NCI-H345 treated with DMSO at 0.1 percent for 48 hours (cell line): ENCODE results near the gene NRBF2.
"Not testable (repeated sequence)": the region's sequence is repeated elsewhere in the genome, so short reads cannot be mapped to it uniquely, and the experiment has no call there.

Experiments
- DNase-seq: peaks from one replicate; lab custom pipeline; 2025; ENCODE audit not compliant: unreplicated experiment; lab: John Stamatoyannopoulos, UW

NRBF2 gene

DNA sequence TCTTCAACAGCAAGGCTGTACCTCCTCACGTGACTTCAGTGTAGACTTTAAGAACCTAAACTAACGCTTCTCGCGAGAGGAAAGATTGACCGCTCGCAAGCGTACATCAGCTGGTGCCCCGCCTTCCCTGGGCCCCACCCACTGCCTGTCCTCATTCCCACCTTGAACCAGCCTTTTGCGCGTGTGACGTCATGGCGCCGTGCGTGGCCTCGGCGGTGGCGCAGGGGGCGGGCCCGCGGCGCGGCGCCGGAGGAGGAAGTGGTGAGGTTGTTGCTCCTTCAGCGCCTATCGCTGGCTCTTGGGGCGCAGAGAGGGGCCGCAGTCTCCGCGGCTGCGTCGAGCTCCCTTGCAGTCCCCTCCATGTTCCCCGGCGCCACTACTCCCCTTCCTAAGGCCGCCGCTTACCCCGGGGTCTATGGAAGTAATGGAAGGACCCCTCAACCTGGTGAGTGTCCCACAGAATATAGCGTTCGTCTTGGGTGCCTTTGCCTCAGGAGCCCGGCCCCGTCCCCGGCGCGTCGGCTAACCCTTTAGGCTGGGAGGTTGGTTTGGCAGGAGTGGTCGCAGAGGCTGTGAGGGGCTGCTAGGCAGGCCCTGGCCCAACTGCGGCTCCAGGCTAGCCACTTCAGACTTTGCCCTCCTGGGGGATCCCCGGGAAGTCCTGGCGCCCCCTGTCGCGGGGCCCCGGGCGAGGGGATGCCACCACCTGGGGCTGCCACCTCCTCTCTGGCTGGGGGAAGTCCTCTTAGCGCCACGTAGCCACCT lies at the start of gene NRBF2:
TSS of gene NRBF2 (plus strand) at position 273 of the 765 bp plus-strand sequence. CDS start at position 416, 143 bp downstream.
- DNase-seq = peak; percentile 82

DNA sequence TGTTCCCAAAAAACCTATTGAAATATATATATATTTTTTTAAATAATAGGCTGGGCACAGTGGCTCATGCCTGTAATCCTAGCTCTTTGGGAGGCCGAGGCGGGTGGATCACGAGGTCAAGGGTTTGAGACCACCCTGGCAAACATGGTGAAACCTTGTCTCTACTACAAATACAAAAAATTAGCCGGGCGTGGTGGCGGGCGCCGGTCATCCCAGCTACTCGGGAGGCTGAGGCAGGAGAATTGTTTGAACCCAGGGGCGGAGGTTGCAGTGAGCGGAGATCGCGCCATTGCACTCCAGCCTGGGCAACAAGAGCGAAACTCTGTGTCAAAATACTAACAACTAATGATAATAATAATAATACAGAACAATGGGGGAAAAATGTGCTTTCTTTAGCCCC lies 49.7 kb upstream of the NRBF2 start:
- DNase-seq = not testable (repeated sequence)

DNA sequence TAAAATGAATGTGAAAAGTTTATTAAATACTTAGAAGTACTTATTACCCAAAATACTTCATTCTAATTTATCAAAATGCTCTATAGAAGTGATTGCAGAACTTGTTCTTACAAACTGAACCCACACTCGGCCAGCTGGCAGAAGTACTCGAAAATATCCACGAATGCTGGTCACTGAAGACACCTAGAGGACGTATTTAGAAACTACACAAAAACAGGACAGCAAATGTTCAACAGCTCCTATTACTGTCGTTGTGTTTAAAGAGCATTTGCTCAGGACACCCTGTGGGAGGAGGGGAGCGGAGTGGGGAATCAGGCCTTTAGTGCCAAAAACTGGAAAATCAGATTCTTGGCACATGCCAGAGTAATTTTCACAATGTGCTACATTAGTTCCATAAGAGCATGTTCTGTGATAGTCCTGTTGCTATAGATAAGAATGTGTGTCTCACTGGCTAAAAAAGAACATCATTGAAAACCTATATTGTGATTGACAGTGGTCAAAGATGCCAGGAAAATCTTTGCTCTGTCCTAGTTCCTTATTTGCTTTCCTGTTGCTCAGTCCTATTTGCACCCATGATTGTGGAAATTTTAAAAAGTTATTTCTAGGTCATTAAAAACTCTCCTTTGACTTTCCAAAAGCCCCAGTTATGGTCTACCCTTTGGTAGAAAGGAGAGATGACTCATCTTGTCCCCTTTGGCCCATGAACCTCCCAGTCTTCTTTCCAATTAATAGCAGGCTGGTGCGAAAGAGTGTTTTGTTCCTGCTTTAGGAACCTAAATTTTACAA lies 49.0 kb upstream of the NRBF2 start:
- peak; percentile 58 for DNase-seq

DNA sequence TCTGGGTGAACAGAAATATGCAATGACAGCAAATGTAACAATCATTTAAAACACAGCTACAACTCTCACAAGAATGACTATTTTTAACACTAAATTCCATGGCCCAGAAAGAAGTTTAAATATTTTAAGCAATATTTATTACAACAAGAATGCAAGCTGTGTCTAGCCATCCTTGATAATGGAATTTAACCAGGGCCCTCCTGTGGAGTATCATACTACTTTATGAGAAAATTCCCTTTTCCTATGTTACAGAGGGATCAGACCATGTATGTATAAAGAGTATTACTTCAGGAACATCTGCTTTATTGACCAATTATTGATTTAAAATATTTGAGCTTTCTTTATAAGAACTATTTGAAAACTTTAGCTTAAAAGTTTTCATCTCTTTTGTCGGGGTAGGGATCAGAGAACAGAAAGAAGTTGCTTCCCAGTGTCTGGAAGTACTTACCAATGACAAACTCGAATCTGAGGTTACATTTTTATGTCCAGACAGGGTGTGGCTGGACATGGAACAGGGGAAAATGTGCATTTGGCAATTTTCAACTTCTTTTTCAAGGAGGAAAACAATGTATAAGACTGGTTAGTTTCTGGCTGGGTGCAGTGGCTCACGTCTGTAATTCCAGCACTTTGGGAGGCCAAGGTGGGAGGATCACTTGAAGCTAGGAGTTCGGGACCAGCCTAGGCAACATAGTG lies 48.3 kb upstream of the NRBF2 start:
- no peak for DNase-seq

DNA sequence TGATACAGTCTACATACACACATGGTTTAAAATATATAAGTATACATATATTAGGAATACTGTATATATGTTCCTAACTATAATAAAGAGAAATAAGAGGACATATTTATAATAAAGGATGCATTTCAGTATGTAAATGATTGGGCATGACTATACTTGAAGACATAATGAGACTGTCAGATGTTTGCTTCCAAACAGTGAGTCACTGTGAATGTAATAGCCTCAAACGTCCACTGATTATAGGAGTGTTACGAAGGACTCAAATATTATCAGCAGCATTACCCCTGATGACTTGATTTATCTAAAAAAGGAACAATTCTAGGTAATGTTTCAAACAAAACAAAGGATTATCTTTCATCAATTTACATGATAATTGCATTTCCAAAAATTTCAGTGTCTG lies 39.9 kb upstream of the NRBF2 start:
- DNase-seq = no peak

DNA sequence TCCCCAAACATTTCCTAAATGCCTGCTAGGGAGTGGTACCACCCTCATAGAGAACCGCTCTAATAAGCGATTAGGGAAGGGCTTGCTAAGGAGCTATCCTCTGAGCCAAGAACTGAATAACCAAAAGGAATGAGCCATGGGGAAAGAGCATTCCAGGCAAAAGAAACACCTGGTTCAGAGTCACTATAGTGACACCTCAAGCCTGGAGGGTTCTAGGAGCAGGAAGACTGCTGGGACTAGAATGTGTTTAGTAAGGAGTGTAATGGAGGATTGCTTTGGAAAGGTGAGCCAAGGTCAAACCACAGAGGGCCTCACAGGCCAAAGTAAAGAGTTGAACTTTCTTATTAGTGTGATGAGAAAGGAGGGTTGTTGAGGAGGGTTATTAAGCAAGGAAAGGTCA lies 38.7 kb upstream of the NRBF2 start:
- no peak for DNase-seq

- no peak for DNase-seq
Observed at GRCh38 chr10:63094881-63095280, 38.2 kb upstream of the NRBF2 start.

- DNase-seq = no peak
Observed at GRCh38 chr10:63099734-63100133, 33.4 kb upstream of the NRBF2 start.

GRCh38 chr10:63101091-63101490 lies 32.0 kb upstream of the NRBF2 start:
- not testable (repeated sequence) for DNase-seq

- not testable (repeated sequence) for DNase-seq
Observed at GRCh38 chr10:63102279-63102883, 30.7 kb upstream of the NRBF2 start.

- DNase-seq = not testable (repeated sequence)
Observed at GRCh38 chr10:63103178-63103577, 29.9 kb upstream of the NRBF2 start.

DNA sequence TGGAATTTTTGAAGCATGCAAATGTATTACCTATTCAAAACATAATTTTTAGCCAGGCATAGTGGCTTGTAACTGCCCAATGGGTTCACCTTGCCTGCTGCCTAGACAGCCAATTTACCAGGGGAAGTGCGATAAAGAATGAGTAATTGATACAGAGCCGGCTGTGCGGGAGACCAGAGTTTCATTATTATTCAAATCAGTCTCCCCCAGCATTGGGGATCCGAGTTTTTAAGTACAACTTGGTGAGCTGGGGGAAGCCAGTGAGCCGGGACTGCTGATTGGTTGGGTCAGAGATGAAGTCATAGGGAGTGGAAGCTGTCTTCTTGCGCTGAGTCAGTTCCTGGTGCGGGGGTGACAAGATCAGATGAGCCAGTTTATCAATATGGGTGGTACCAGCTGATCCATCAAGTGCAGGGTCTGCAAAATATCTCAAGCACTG lies 29.1 kb upstream of the NRBF2 start:
- no peak for DNase-seq

DNA sequence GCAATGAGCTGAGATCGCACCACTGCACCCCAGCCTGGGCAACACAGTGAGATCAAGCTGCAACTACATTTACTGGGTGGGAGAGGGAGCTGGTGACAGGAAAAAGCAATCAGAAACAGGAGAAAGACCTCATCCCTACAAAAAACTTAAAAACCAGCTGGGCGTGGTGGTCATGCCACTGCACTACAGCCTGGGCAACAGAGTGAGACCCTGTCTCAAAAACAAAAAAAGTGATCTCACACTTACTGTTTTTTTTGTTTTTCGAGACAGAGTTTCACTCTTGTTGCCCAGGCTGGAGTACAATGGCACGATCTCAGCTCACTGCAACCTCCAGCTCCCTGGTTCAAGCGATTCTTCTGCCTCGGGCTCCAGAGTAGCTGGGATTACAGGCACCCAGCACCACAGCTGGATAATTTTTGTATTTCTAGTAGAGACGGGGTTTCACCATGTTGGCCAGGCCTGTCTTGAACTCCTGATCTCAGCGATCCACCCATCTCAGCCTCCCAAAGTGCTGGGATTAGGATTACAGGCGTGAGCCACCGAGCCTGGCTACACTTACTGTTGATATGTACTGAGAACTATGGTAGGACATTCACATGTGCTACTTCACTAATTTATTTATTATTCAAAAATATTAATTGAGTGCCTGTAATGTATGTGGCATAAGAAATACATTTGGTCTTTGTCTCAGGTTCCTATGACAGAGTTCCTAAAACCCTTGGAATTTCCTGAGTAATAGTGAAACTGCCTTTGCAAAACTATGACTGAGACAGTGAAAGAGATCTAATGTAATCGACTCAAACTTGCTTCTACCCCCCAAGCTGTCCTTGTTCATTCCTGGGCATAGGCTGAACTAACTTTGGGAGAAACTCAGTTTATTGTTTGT lies 27.7 kb upstream of the NRBF2 start:
- DNase-seq = no peak

DNA sequence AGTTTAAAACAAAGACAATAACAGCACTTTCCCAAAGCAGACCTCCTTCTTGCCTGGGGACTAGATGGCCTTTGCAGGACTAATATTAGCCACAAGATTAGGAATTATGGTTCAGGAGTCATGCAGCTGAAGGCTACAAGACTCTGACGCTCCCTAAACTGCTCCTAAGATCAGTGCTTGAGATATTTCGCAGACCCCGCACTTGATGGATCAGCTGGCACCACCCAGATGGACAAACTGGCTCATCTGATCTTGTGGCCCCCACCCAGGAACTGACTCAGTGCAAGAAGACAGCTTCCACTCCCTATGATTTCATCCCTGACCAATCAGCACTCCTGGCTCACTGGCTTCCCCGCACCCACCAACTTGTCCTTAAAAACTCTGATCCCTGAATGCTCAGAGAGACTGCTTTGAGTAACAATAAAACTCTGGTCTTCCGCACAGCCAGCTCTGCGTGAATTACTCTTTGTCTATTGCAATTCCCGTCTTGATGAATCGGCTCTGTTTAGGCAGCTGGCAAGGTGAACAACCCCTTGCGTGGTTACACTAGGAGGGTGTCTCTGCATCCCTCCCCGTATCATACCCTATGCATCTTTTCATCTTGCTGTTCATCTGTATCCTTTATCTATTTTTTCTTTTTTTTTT lies 26.9 kb upstream of the NRBF2 start:
- no peak for DNase-seq

GRCh38 chr10:63107943-63108437 lies 25.1 kb upstream of the NRBF2 start:
- DNase-seq = no peak

GRCh38 chr10:63110940-63111339 lies 22.2 kb upstream of the NRBF2 start:
- no peak for DNase-seq

DNA sequence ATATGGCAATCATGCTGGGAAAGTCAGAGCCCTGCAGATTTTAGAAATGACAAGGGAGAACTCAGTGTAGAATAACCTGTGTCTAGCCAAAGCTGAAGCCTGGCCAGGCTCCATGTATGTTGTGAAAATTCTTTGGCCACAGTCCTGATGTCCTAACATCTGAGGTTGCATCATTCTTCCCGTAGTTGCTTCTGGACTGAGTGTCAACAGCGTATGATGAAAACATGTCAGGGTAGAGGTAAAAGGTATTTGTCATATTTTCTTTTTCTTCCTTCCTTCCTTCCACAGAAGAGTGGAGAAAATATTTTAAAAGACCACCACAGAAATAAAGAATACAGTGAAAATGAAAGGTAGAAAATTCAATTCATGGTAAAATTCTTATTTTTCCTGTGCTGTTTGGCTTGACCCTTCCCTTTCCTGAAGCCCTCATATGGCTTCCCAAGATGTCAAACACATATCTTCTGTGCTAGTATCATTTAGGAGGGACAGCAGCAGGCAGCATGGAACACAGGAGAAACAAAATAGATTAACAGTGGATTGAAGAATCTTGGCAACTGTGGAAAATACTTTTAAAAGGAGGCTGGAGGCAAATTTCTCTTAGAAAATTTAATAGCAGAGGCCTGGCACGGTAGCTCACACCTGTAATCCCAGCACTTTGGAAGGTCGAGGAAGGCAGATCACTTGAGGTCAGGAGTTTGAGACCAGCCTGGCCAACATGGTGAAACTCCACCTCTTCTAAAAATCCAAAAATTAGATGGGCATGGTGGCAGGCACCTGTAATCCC lies 18.9 kb upstream of the NRBF2 start:
- no peak for DNase-seq

- DNase-seq = no peak
Observed at GRCh38 chr10:63115732-63116383, 17.3 kb upstream of the NRBF2 start.
